ENCODE data around the gene REXO2.
A peak's percentile ranks its signal among the peaks of the same experiment; 100 is the strongest.

The REXO2 gene

GRCh38 chr11:114440971-114441763 lies 1.9 kb downstream of the REXO2 start:
- DNase-seq (ENCODE audit: low read depth in 2 of 2), result no peak

- no peak for DNase-seq (ENCODE audit: low read depth in 2 of 2)
Observed at GRCh38 chr11:114441921-114442320, 2.7 kb downstream of the REXO2 start.

- no peak for DNase-seq (ENCODE audit: low read depth in 2 of 2)
Observed at GRCh38 chr11:114442536-114442935, 3.3 kb downstream of the REXO2 start.

GRCh38 chr11:114447444-114447843 lies 8.2 kb downstream of the REXO2 start:
- DNase-seq (ENCODE audit: low read depth in 2 of 2), result no peak

- peak; percentile 79 to 83 for DNase-seq (ENCODE audit: low read depth in 2 of 2)
Observed at GRCh38 chr11:114447892-114448291, 8.6 kb downstream of the REXO2 start.

- DNase-seq (ENCODE audit: low read depth in 2 of 2), result no peak
Observed at GRCh38 chr11:114448749-114449482, 9.6 kb downstream of the REXO2 start.

- DNase-seq (ENCODE audit: low read depth in 2 of 2), result no peak
Observed at GRCh38 chr11:114449845-114450244, 10.6 kb downstream of the REXO2 start.

GRCh38 chr11:114452399-114452798 lies 13.1 kb downstream of the REXO2 start:
- no peak for DNase-seq (ENCODE audit: low read depth in 2 of 2)

- DNase-seq (ENCODE audit: low read depth in 2 of 2), result no peak
Observed at GRCh38 chr11:114463999-114464398, 24.7 kb downstream of the REXO2 start.

- no peak for DNase-seq (ENCODE audit: low read depth in 2 of 2)
Observed at GRCh38 chr11:114466742-114467141, 27.5 kb downstream of the REXO2 start.

- peak; percentile 26 to 28 for DNase-seq (ENCODE audit: low read depth in 2 of 2)
Observed at GRCh38 chr11:114472661-114473060, 33.4 kb downstream of the REXO2 start.

GRCh38 chr11:114478001-114478410 lies 38.7 kb downstream of the REXO2 start:
- no peak for DNase-seq (ENCODE audit: low read depth in 2 of 2)

- DNase-seq (ENCODE audit: low read depth in 2 of 2), result no peak
Observed at GRCh38 chr11:114478768-114479167, 39.5 kb downstream of the REXO2 start.

- DNase-seq (ENCODE audit: low read depth in 2 of 2), result no peak
Observed at GRCh38 chr11:114479331-114479730, 40.1 kb downstream of the REXO2 start.

GRCh38 chr11:114482114-114482513 lies 42.8 kb downstream of the REXO2 start:
- no peak for DNase-seq (ENCODE audit: low read depth in 2 of 2)

- no peak for DNase-seq (ENCODE audit: low read depth in 2 of 2)
Observed at GRCh38 chr11:114483929-114484328, 44.7 kb downstream of the REXO2 start.

GRCh38 chr11:114496915-114497314 lies 57.6 kb downstream of the REXO2 start:
- DNase-seq (ENCODE audit: low read depth in 2 of 2), result no peak

- DNase-seq (ENCODE audit: low read depth in 2 of 2), result peak; percentile 14 to 18
Observed at GRCh38 chr11:114499756-114500155, 60.5 kb downstream of the REXO2 start.

Measured in fibroblast of skin of left quadriceps (primary cell).